Measurements from ENCODE around the gene WDHD1.

Gene WDHD1

GRCh38 chr14:54895683-54896082 lies 131.2 kb downstream of the WDHD1 start:
- TF ChIP-seq, protein P1, sequence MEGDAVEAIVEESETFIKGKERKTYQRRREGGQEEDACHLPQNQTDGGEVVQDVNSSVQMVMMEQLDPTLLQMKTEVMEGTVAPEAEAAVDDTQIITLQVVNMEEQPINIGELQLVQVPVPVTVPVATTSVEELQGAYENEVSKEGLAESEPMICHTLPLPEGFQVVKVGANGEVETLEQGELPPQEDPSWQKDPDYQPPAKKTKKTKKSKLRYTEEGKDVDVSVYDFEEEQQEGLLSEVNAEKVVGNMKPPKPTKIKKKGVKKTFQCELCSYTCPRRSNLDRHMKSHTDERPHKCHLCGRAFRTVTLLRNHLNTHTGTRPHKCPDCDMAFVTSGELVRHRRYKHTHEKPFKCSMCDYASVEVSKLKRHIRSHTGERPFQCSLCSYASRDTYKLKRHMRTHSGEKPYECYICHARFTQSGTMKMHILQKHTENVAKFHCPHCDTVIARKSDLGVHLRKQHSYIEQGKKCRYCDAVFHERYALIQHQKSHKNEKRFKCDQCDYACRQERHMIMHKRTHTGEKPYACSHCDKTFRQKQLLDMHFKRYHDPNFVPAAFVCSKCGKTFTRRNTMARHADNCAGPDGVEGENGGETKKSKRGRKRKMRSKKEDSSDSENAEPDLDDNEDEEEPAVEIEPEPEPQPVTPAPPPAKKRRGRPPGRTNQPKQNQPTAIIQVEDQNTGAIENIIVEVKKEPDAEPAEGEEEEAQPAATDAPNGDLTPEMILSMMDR (IDR thresholded peaks at IDR 0.05; ENCODE audit: extremely low read depth, insufficient read depth, missing control alignments): no peak
- no peak for DNase-seq (ENCODE audit: low spot score)
- in situ Hi-C loops (cut with MboI; ENCODE audit: low pct_unique_long_range_greater_than_20kb, low sequenced_read_pairs, unreplicated experiment): no loop called here

GRCh38 chr14:54894995-54895394 lies 131.9 kb downstream of the WDHD1 start:
- in situ Hi-C loops (cut with MboI; ENCODE audit: low pct_unique_long_range_greater_than_20kb, low sequenced_read_pairs, unreplicated experiment): no loop called here
- TF ChIP-seq, protein P1 (IDR thresholded peaks at IDR 0.05; ENCODE audit: extremely low read depth, insufficient read depth, missing control alignments): no peak
- DNase-seq (ENCODE audit: low spot score): no peak

- in situ Hi-C loops (cut with MboI; ENCODE audit: low pct_unique_long_range_greater_than_20kb, low sequenced_read_pairs, unreplicated experiment): no loop called here
- peak; percentile 33 for DNase-seq (ENCODE audit: low spot score)
- TF ChIP-seq, protein P1 (IDR thresholded peaks at IDR 0.05; ENCODE audit: extremely low read depth, insufficient read depth, missing control alignments): peak; percentile 57
Measured at GRCh38 chr14:54893151-54893760, 133.6 kb downstream of the WDHD1 start.

- in situ Hi-C loops (cut with MboI; ENCODE audit: low pct_unique_long_range_greater_than_20kb, low sequenced_read_pairs, unreplicated experiment): no loop called here
- TF ChIP-seq, protein P1 (IDR thresholded peaks at IDR 0.05; ENCODE audit: extremely low read depth, insufficient read depth, missing control alignments): no peak
- no peak for DNase-seq (ENCODE audit: low spot score)
Measured at GRCh38 chr14:54891471-54892245, 135.2 kb downstream of the WDHD1 start.

GRCh38 chr14:54890788-54891187 lies 136.1 kb downstream of the WDHD1 start:
- peak; percentile 51 for DNase-seq (ENCODE audit: low spot score)
- TF ChIP-seq, protein P1 (IDR thresholded peaks at IDR 0.05; ENCODE audit: extremely low read depth, insufficient read depth, missing control alignments): no peak
- in situ Hi-C loops (cut with MboI; ENCODE audit: low pct_unique_long_range_greater_than_20kb, low sequenced_read_pairs, unreplicated experiment): no loop called here

DNA sequence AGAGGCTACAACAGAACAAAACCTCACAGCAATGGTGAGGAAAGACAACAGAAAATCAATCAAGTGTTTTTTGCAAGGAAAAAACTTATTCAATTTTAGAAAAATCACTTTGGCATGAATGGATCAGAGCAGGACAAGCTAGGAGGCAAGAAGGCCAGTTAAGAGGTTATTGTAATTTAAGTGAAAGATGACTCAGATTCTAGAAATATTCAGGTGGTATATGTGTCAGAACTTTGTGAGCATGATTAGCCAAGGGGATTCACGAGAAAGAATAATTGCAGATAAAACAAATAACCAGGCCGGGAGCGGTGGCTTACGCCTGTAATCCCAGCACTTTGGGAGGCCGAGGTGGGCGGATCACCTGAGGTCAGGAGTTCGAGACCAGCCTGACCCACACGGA lies 137.0 kb downstream of the WDHD1 start:
- DNase-seq (ENCODE audit: low spot score): no peak
- in situ Hi-C loops (cut with MboI; ENCODE audit: low pct_unique_long_range_greater_than_20kb, low sequenced_read_pairs, unreplicated experiment): no loop called here
- TF ChIP-seq, protein P1 (IDR thresholded peaks at IDR 0.05; ENCODE audit: extremely low read depth, insufficient read depth, missing control alignments): no peak
